LNCaP clone FGC (cell line): ENCODE results near the gene ZSCAN10.

Experiments
- DNase-seq: peaks from one replicate; pipeline ENCODE4 v3.0.0-alpha.2; 2011; ENCODE audit warnings: low read depth
- H3K4me3 ChIP-seq: 2 replicates; pipeline ENCODE4 v1.5.1; 2011; ENCODE audit warnings: mild to moderate bottlenecking, low read depth, low read length, control low read depth
- CTCF ChIP-seq: IDR thresholded peaks from 2 replicates; pipeline ENCODE4 v1.5.1; 2012; ENCODE audit warnings: mild to moderate bottlenecking; ENCODE audit not compliant: control insufficient read depth, insufficient read depth; ENCODE audit errors: extremely low read depth

The ZSCAN10 gene

GRCh38 chr16:3144321-3144983 is 45.4 kb upstream of the ZSCAN10 start:
- no peak for DNase-seq
- TF ChIP-seq CTCF: no peak
- no peak overlapping the region for H3K4me3 ChIP-seq

GRCh38 chr16:3143598-3144320 is 44.7 kb upstream of the ZSCAN10 start:
- no peak for DNase-seq
- no peak for TF ChIP-seq CTCF
- H3K4me3 ChIP-seq: no peak overlapping the region

- no peak for TF ChIP-seq CTCF
- no peak for DNase-seq
- no peak overlapping the region for H3K4me3 ChIP-seq
Measured at GRCh38 chr16:3143189-3143588, 44.1 kb upstream of the ZSCAN10 start.

GRCh38 chr16:3142770-3143169 is 43.7 kb upstream of the ZSCAN10 start:
- no peak for TF ChIP-seq CTCF
- no peak for DNase-seq
- H3K4me3 ChIP-seq: no peak overlapping the region

- TF ChIP-seq CTCF: no peak
- no peak for DNase-seq
- H3K4me3 ChIP-seq: no peak overlapping the region
Measured at GRCh38 chr16:3142327-3142726, 43.2 kb upstream of the ZSCAN10 start.

- TF ChIP-seq CTCF: no peak
- no peak overlapping the region for H3K4me3 ChIP-seq
- DNase-seq: no peak
Measured at GRCh38 chr16:3141781-3142311, 42.8 kb upstream of the ZSCAN10 start.
